ENCODE measurements around the gene C19orf85.

The C19orf85 gene

GRCh38 chr19:55441319-55441691 lies 23.2 kb downstream of the C19orf85 start:
- TF ChIP-seq EZH2 (IDR thresholded peaks at IDR 0.05; ENCODE audit: borderline replicate concordance, low read depth, low read length, severe bottlenecking) (no peak), CTCF (IDR thresholded peaks at IDR 0.05; ENCODE audit: borderline replicate concordance, extremely low read depth, low read length, poor library complexity, severe bottlenecking) (no peak)
- H3K36me3 ChIP-seq (ENCODE audit: insufficient read depth, low read length): no peaks in the 10 kb centered on the region
- peaks cover 32% of the 10 kb centered on the region for H3K27me3 ChIP-seq (ENCODE audit: insufficient read depth, low read length, poor library complexity)
- DNase-seq: no peak
- no peaks in the 10 kb centered on the region for H3K9me3 ChIP-seq (ENCODE audit: insufficient read depth, low read length, severe bottlenecking)
- no peak overlapping the region for H2AFZ ChIP-seq (ENCODE audit: low read depth, low read length)
- H3K9ac ChIP-seq (ENCODE audit: low read depth, low read length): no peak overlapping the region
- no peak for ATAC-seq (ENCODE audit: insufficient read depth, low read depth)
- no peak overlapping the region for H3K4me2 ChIP-seq (ENCODE audit: insufficient read depth, low read length)
- no peak overlapping the region for H3K27ac ChIP-seq (ENCODE audit: low read length)
- peaks cover 18% of the 10 kb centered on the region for H4K20me1 ChIP-seq (ENCODE audit: insufficient read depth, low read length)
- H3K4me3 ChIP-seq (ENCODE audit: low read depth in 1 of 2, low read length in 2 of 2): no peak overlapping the region
- H3K79me2 ChIP-seq (ENCODE audit: insufficient read depth, low read length): no peaks in the 10 kb centered on the region
- H3K4me1 ChIP-seq (ENCODE audit: insufficient read depth, low read length): peaks cover 12% of the 10 kb centered on the region

- Histone ChIP-seq H3K27me3 (ENCODE audit: insufficient read depth, low read length, poor library complexity) (peaks cover 32% of the 10 kb centered on the region), H3K9me3 (ENCODE audit: insufficient read depth, low read length, severe bottlenecking) (no peaks in the 10 kb centered on the region), H3K4me2 (ENCODE audit: insufficient read depth, low read length) (no peak overlapping the region), H3K9ac (ENCODE audit: low read depth, low read length) (no peak overlapping the region), H4K20me1 (ENCODE audit: insufficient read depth, low read length) (peaks cover 18% of the 10 kb centered on the region), H3K27ac (ENCODE audit: low read length) (no peak overlapping the region), H2AFZ (ENCODE audit: low read depth, low read length) (no peak overlapping the region), H3K79me2 (ENCODE audit: insufficient read depth, low read length) (no peaks in the 10 kb centered on the region), H3K4me1 (ENCODE audit: insufficient read depth, low read length) (peaks cover 12% of the 10 kb centered on the region), H3K36me3 (ENCODE audit: insufficient read depth, low read length) (no peaks in the 10 kb centered on the region), H3K4me3 (ENCODE audit: low read depth in 1 of 2, low read length in 2 of 2) (no peak overlapping the region)
- no peak for TF ChIP-seq EZH2 (IDR thresholded peaks at IDR 0.05; ENCODE audit: borderline replicate concordance, low read depth, low read length, severe bottlenecking)
- TF ChIP-seq CTCF (IDR thresholded peaks at IDR 0.05; ENCODE audit: borderline replicate concordance, extremely low read depth, low read length, poor library complexity, severe bottlenecking): no peak
- ATAC-seq (ENCODE audit: insufficient read depth, low read depth) (no peak), DNase-seq (no peak)
Measured at GRCh38 chr19:55440411-55441105, 24.0 kb downstream of the C19orf85 start.

DNA sequence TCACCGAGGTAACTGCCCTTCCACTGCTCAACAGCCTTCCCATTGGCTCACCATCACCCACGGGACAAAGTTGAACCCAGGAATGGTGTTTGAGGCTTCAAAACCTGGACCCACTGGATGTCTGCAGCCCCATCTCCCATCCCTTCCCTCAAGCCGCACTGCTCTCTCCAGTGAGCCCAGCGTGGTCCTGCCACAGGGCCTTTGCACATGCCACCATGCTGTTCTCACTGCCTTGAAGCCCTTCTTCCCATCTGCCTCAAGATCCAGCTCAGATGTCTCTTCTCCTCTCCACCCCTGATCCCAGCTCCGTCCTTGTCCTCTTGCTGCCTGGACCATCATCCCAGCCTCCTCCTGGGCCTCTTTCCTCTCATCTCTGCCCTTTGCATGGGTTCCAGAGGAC lies 25.5 kb downstream of the C19orf85 start:
- ATAC-seq (ENCODE audit: insufficient read depth, low read depth): no peak
- DNase-seq: no peak
- Histone ChIP-seq H2AFZ (ENCODE audit: low read depth, low read length) (no peak overlapping the region), H3K4me1 (ENCODE audit: insufficient read depth, low read length) (peaks cover 12% of the 10 kb centered on the region), H3K4me3 (ENCODE audit: low read depth in 1 of 2, low read length in 2 of 2) (no peak overlapping the region), H3K4me2 (ENCODE audit: insufficient read depth, low read length) (no peak overlapping the region), H3K9me3 (ENCODE audit: insufficient read depth, low read length, severe bottlenecking) (no peaks in the 10 kb centered on the region), H3K79me2 (ENCODE audit: insufficient read depth, low read length) (no peaks in the 10 kb centered on the region), H4K20me1 (ENCODE audit: insufficient read depth, low read length) (peaks cover 12% of the 10 kb centered on the region), H3K27ac (ENCODE audit: low read length) (no peak overlapping the region), H3K27me3 (ENCODE audit: insufficient read depth, low read length, poor library complexity) (peaks cover 24% of the 10 kb centered on the region), H3K9ac (ENCODE audit: low read depth, low read length) (no peak overlapping the region), H3K36me3 (ENCODE audit: insufficient read depth, low read length) (no peaks in the 10 kb centered on the region)
- TF ChIP-seq CTCF (IDR thresholded peaks at IDR 0.05; ENCODE audit: borderline replicate concordance, extremely low read depth, low read length, poor library complexity, severe bottlenecking) (no peak), EZH2 (IDR thresholded peaks at IDR 0.05; ENCODE audit: borderline replicate concordance, low read depth, low read length, severe bottlenecking) (no peak)
